ENCODE results near the gene KRT74. TPM values are rescaled to one million over a fixed set of nuclear protein-coding genes. Genes with fewer than 3 reads are reported as not detected.

The KRT74 gene
- total RNA-seq, 1 experiment from 2014 or later = not detected

GRCh38 chr12:52531566-52532300 lies 41.9 kb downstream of the KRT74 start:
- Mint-ChIP-seq H3K27me3 (ENCODE audit: low read depth) (no peaks in the 10 kb centered on the region), H3K9me3 (no peaks in the 10 kb centered on the region), H3K36me3 (no peaks in the 10 kb centered on the region), H3K27ac (no peak overlapping the region), H3K4me1 (no peaks in the 10 kb centered on the region), H3K4me3 (no peak overlapping the region)
- CTCF ChIA-PET = interaction anchor here (1.0 to 5.1 kb wide), 6 partner anchors 10 to 339 kb away, joined by 3 to 28 read pairs (median 4); no protein-coding TSS in a partner anchor
- POLR2A ChIA-PET = no interaction called here
- TF ChIP-seq ZNF232 (CRISPR knock-in tag; IDR thresholded peaks at IDR 0.05) (no peak), E2F1 (CRISPR knock-in tag; IDR thresholded peaks at IDR 0.05) (no peak), SMAD4 (CRISPR knock-in tag; IDR thresholded peaks at IDR 0.05) (no peak), ESRRA (CRISPR knock-in tag; IDR thresholded peaks at IDR 0.05; ENCODE audit: borderline replicate concordance) (no peak), GRHL2 (CRISPR knock-in tag; IDR thresholded peaks at IDR 0.05; ENCODE audit: insufficient replicate concordance, severe bottlenecking) (no peak), ELF4 (CRISPR knock-in tag; IDR thresholded peaks at IDR 0.05; ENCODE audit: low read depth) (no peak), ETV6 (CRISPR knock-in tag; IDR thresholded peaks at IDR 0.05) (no peak), ZNF671 (CRISPR knock-in tag; IDR thresholded peaks at IDR 0.05) (no peak), GTF2I (CRISPR knock-in tag; conservative IDR thresholded peaks at IDR 0.05) (no peak)
- TF ChIP-seq, protein P1, sequence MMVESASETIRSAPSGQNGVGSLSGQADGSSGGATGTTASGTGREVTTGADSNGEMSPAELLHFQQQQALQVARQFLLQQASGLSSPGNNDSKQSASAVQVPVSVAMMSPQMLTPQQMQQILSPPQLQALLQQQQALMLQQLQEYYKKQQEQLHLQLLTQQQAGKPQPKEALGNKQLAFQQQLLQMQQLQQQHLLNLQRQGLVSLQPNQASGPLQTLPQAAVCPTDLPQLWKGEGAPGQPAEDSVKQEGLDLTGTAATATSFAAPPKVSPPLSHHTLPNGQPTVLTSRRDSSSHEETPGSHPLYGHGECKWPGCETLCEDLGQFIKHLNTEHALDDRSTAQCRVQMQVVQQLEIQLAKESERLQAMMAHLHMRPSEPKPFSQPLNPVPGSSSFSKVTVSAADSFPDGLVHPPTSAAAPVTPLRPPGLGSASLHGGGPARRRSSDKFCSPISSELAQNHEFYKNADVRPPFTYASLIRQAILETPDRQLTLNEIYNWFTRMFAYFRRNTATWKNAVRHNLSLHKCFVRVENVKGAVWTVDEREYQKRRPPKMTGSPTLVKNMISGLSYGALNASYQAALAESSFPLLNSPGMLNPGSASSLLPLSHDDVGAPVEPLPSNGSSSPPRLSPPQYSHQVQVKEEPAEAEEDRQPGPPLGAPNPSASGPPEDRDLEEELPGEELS (CRISPR knock-in tag; IDR thresholded peaks at IDR 0.05) = no peak
- ATAC-seq (no peak), DNase-seq (ENCODE audit: low spot score) (no peak)

DNA sequence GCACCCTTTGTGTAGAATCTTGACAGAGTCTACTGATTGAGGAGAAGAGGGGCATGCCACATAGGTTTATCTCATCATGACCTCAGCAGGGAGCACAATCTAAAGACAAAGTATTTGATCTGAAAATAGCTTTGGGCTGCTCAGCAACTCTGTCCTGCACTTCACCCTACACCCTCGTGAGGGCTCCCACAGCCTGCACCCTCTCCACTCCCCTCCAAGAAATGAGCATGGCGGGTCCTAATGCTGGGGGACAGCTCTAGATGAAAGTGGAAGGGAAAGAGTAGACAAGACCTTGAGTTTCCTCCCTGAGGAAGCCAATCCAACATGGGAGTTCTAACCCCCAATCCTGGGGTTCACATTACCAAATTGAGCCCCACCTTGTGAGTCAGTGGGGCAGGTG lies 42.7 kb downstream of the KRT74 start:
- H3K27me3 Mint-ChIP-seq (ENCODE audit: low read depth) = no peaks in the 10 kb centered on the region
- no peak overlapping the region for H3K4me3 Mint-ChIP-seq
- H3K4me1 Mint-ChIP-seq = no peaks in the 10 kb centered on the region
- DNase-seq (ENCODE audit: low spot score) = no peak
- H3K27ac Mint-ChIP-seq = no peak overlapping the region
- H3K36me3 Mint-ChIP-seq = no peaks in the 10 kb centered on the region
- ChIA-PET POLR2A (no interaction called here), CTCF (interaction anchor here (1.0 to 1.3 kb wide), 2 partner anchors 151 to 158 kb away, joined by 3 read pairs; no protein-coding TSS in a partner anchor)
- no peak for ATAC-seq
- no peaks in the 10 kb centered on the region for H3K9me3 Mint-ChIP-seq
- TF ChIP-seq FOXK1 (CRISPR knock-in tag; IDR thresholded peaks at IDR 0.05) = no peak
- no peak for TF ChIP-seq ZNF232 (CRISPR knock-in tag; IDR thresholded peaks at IDR 0.05)
- no peak for TF ChIP-seq KAT7 (CRISPR knock-in tag; IDR thresholded peaks at IDR 0.05; ENCODE audit: borderline replicate concordance)
- TF ChIP-seq E2F4 (CRISPR knock-in tag; IDR thresholded peaks at IDR 0.05; ENCODE audit: borderline replicate concordance, low read depth) = no peak
- no peak for TF ChIP-seq ZBTB21 (CRISPR knock-in tag; IDR thresholded peaks at IDR 0.05; ENCODE audit: borderline replicate concordance)
- TF ChIP-seq, protein P2, sequence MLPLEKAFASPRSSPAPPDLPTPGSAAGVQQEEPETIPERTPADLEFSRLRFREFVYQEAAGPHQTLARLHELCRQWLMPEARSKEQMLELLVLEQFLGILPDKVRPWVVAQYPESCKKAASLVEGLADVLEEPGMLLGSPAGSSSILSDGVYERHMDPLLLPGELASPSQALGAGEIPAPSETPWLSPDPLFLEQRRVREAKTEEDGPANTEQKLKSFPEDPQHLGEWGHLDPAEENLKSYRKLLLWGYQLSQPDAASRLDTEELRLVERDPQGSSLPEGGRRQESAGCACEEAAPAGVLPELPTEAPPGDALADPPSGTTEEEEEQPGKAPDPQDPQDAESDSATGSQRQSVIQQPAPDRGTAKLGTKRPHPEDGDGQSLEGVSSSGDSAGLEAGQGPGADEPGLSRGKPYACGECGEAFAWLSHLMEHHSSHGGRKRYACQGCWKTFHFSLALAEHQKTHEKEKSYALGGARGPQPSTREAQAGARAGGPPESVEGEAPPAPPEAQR (CRISPR knock-in tag; IDR thresholded peaks at IDR 0.05) = no peak
- no peak for TF ChIP-seq ATF1 (CRISPR knock-in tag; IDR thresholded peaks at IDR 0.05)
- TF ChIP-seq CREM (CRISPR knock-in tag; IDR thresholded peaks at IDR 0.05) = no peak
- no peak for TF ChIP-seq OVOL2 (CRISPR knock-in tag; IDR thresholded peaks at IDR 0.05; ENCODE audit: borderline replicate concordance)
- TF ChIP-seq IRF2 (CRISPR knock-in tag; IDR thresholded peaks at IDR 0.05; ENCODE audit: borderline replicate concordance, low read depth) = no peak
- no peak for TF ChIP-seq ZNF317 (CRISPR knock-in tag; IDR thresholded peaks at IDR 0.05; ENCODE audit: borderline replicate concordance, low read depth)
- TF ChIP-seq, protein P3, sequence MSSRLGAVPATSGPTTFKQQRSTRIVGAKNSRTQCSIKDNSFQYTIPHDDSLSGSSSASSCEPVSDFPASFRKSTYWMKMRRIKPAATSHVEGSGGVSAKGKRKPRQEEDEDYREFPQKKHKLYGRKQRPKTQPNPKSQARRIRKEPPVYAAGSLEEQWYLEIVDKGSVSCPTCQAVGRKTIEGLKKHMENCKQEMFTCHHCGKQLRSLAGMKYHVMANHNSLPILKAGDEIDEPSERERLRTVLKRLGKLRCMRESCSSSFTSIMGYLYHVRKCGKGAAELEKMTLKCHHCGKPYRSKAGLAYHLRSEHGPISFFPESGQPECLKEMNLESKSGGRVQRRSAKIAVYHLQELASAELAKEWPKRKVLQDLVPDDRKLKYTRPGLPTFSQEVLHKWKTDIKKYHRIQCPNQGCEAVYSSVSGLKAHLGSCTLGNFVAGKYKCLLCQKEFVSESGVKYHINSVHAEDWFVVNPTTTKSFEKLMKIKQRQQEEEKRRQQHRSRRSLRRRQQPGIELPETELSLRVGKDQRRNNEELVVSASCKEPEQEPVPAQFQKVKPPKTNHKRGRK (CRISPR knock-in tag; IDR thresholded peaks at IDR 0.05; ENCODE audit: borderline replicate concordance) = no peak
- TF ChIP-seq, protein P4, sequence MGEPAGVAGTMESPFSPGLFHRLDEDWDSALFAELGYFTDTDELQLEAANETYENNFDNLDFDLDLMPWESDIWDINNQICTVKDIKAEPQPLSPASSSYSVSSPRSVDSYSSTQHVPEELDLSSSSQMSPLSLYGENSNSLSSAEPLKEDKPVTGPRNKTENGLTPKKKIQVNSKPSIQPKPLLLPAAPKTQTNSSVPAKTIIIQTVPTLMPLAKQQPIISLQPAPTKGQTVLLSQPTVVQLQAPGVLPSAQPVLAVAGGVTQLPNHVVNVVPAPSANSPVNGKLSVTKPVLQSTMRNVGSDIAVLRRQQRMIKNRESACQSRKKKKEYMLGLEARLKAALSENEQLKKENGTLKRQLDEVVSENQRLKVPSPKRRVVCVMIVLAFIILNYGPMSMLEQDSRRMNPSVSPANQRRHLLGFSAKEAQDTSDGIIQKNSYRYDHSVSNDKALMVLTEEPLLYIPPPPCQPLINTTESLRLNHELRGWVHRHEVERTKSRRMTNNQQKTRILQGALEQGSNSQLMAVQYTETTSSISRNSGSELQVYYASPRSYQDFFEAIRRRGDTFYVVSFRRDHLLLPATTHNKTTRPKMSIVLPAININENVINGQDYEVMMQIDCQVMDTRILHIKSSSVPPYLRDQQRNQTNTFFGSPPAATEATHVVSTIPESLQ (CRISPR knock-in tag; IDR thresholded peaks at IDR 0.05) = no peak
- TF ChIP-seq, protein P5, sequence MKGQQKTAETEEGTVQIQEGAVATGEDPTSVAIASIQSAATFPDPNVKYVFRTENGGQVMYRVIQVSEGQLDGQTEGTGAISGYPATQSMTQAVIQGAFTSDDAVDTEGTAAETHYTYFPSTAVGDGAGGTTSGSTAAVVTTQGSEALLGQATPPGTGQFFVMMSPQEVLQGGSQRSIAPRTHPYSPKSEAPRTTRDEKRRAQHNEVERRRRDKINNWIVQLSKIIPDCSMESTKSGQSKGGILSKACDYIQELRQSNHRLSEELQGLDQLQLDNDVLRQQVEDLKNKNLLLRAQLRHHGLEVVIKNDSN (CRISPR knock-in tag; IDR thresholded peaks at IDR 0.05) = no peak
